Astrocyte (in vitro differentiated cells and primary cell): Measurements from ENCODE around the gene CAPN3. TPM values are rescaled to one million over a fixed set of nuclear protein-coding genes. Genes with fewer than 3 reads are reported as not detected.

ENCODE experiments used
- DNase-seq: peaks from one replicate; pipeline ENCODE4 v3.0.0-alpha.2; 2010; ENCODE audit warnings: low read depth
- FAIRE-seq: peaks from 2 replicates; lab custom pipeline; 2011; peaks lifted over from hg19 to GRCh38; lab: Jason Lieb, UNC
- H2AFZ ChIP-seq: 2 replicates; pipeline ENCODE4 v1.6.0; 2012; ENCODE audit warnings: low read depth, low read length, inconsistent platforms
- H3K27ac ChIP-seq: 2 replicates; pipeline ENCODE4 v1.5.1; 2011; ENCODE audit warnings: low read depth, low read length, inconsistent platforms
- H3K27me3 ChIP-seq: 2 replicates; pipeline ENCODE4 v1.6.0; 2011; ENCODE audit warnings: low read length, inconsistent platforms; ENCODE audit not compliant: insufficient read depth
- H3K36me3 ChIP-seq: 2 replicates; pipeline ENCODE4 v1.5.1; 2011; ENCODE audit warnings: low read length, inconsistent platforms; ENCODE audit not compliant: insufficient read depth
- H3K4me1 ChIP-seq: 2 replicates; pipeline ENCODE4 v1.5.1; 2011; ENCODE audit warnings: low read length, inconsistent platforms; ENCODE audit not compliant: insufficient read depth
- H3K4me2 ChIP-seq: 2 replicates; pipeline ENCODE4 v1.6.0; 2012; ENCODE audit warnings: low read length, inconsistent platforms
- H3K4me3 ChIP-seq: 2 replicates; pipeline ENCODE4 v1.5.1; 2011; ENCODE audit warnings: low read depth, mild to moderate bottlenecking, low read length, inconsistent platforms; ENCODE audit not compliant: insufficient read depth
- H3K79me2 ChIP-seq: 2 replicates; pipeline ENCODE4 v1.6.0; 2012; ENCODE audit warnings: mild to moderate bottlenecking, low read length, inconsistent platforms; ENCODE audit not compliant: insufficient read depth
- H3K9ac ChIP-seq: 2 replicates; pipeline ENCODE4 v1.6.0; 2012; ENCODE audit warnings: mild to moderate bottlenecking, low read length, inconsistent platforms
- H3K9me3 ChIP-seq: 2 replicates; pipeline ENCODE4 v1.5.1; 2012; ENCODE audit warnings: low read depth, mild to moderate bottlenecking, low read length, inconsistent platforms; ENCODE audit not compliant: insufficient read depth
- H4K20me1 ChIP-seq: 2 replicates; pipeline ENCODE4 v1.6.0; 2012; ENCODE audit warnings: low read length, inconsistent platforms; ENCODE audit not compliant: insufficient read depth
- H3K27ac Mint-ChIP-seq: one replicate; pipeline ENCODE4 v1.8.0; 2021; ENCODE audit warnings: mild to moderate bottlenecking, mixed read lengths; ENCODE audit not compliant: unreplicated experiment
- H3K27me3 Mint-ChIP-seq: one replicate; pipeline ENCODE4 v1.8.0; 2021; ENCODE audit warnings: low read depth, mixed read lengths; ENCODE audit not compliant: unreplicated experiment
- H3K36me3 Mint-ChIP-seq: one replicate; pipeline ENCODE4 v1.8.0; 2021; ENCODE audit warnings: low read depth, mixed read lengths; ENCODE audit not compliant: unreplicated experiment
- H3K4me1 Mint-ChIP-seq: one replicate; pipeline ENCODE4 v1.8.0; 2021; ENCODE audit warnings: low read depth, mixed read lengths; ENCODE audit not compliant: unreplicated experiment
- H3K4me3 Mint-ChIP-seq: one replicate; pipeline ENCODE4 v1.8.0; 2021; ENCODE audit warnings: mild to moderate bottlenecking, moderate library complexity, mixed read lengths; ENCODE audit not compliant: unreplicated experiment
- H3K9me3 Mint-ChIP-seq: one replicate; pipeline ENCODE4 v1.8.0; 2021; ENCODE audit warnings: mild to moderate bottlenecking, mixed read lengths; ENCODE audit not compliant: unreplicated experiment
- EZH2 ChIP-seq: IDR thresholded peaks from 2 replicates; pipeline ENCODE4 v1.6.1; 2012; ENCODE audit warnings: mild to moderate bottlenecking, low read length, inconsistent platforms; ENCODE audit not compliant: insufficient read depth
- total RNA-seq: library from RNA; stranded (reverse); gene quantifications from 2 replicates; pipeline ENCODE4 v1.2.1, GENCODE V29; 2021
- TF ChIP-seq, protein P1 (sequence below): IDR thresholded peaks from 2 replicates; pipeline ENCODE4 v1.5.1; 2011; ENCODE audit warnings: low read depth, mild to moderate bottlenecking, inconsistent platforms, low read length, moderate library complexity; ENCODE audit not compliant: insufficient read depth

The CAPN3 gene
- total RNA-seq, 1 donor from 2014 or later: 0.57 TPM

DNA sequence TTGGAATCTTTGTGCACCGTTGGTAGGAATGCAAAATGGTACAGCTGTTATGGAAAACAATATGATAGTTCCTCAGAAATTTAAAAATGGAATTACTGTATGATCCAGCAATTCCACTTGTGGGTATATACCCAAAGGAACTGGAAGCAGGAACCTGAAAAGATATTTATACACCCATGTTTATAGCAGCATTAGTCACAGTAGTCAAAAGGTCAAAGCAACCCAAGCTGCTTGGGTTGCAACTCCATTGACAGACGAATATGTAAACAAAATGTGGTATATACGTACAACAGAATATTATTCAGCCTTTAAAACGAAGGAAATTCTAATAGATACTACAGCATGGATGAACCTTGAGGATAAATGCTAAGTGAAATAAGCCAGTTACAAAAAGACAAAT, 35.0 kb upstream of the CAPN3 start:
- no peak overlapping the region for H3K4me3 Mint-ChIP-seq
- Histone ChIP-seq H3K27me3 (no peaks in the 10 kb centered on the region), H3K4me2 (no peak overlapping the region), H3K9ac (no peak overlapping the region), H3K79me2 (no peaks in the 10 kb centered on the region), H3K27ac (no peak overlapping the region), H4K20me1 (no peaks in the 10 kb centered on the region), H2AFZ (no peak overlapping the region), H3K36me3 (no peaks in the 10 kb centered on the region), H3K9me3 (no peaks in the 10 kb centered on the region), H3K4me3 (no peak overlapping the region), H3K4me1 (no peaks in the 10 kb centered on the region)
- H3K9me3 Mint-ChIP-seq: no peaks in the 10 kb centered on the region
- H3K36me3 Mint-ChIP-seq: peaks cover 4% of the 10 kb centered on the region
- TF ChIP-seq EZH2: no peak
- TF ChIP-seq, protein P1, sequence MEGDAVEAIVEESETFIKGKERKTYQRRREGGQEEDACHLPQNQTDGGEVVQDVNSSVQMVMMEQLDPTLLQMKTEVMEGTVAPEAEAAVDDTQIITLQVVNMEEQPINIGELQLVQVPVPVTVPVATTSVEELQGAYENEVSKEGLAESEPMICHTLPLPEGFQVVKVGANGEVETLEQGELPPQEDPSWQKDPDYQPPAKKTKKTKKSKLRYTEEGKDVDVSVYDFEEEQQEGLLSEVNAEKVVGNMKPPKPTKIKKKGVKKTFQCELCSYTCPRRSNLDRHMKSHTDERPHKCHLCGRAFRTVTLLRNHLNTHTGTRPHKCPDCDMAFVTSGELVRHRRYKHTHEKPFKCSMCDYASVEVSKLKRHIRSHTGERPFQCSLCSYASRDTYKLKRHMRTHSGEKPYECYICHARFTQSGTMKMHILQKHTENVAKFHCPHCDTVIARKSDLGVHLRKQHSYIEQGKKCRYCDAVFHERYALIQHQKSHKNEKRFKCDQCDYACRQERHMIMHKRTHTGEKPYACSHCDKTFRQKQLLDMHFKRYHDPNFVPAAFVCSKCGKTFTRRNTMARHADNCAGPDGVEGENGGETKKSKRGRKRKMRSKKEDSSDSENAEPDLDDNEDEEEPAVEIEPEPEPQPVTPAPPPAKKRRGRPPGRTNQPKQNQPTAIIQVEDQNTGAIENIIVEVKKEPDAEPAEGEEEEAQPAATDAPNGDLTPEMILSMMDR: no peak
- FAIRE-seq (no peak), DNase-seq (no peak)
- no peaks in the 10 kb centered on the region for H3K27me3 Mint-ChIP-seq
- no peak overlapping the region for H3K27ac Mint-ChIP-seq
- H3K4me1 Mint-ChIP-seq: no peaks in the 10 kb centered on the region

- FAIRE-seq: no peak
Measured at GRCh38 chr15:42329161-42329560, 30.1 kb upstream of the CAPN3 start.

GRCh38 chr15:42329992-42330391, 29.3 kb upstream of the CAPN3 start:
- H3K4me2 ChIP-seq: no peak overlapping the region
- no peak overlapping the region for H3K27ac Mint-ChIP-seq
- no peak overlapping the region for H2AFZ ChIP-seq
- no peaks in the 10 kb centered on the region for H3K27me3 ChIP-seq
- no peaks in the 10 kb centered on the region for H4K20me1 ChIP-seq
- H3K4me1 Mint-ChIP-seq: peaks cover 7% of the 10 kb centered on the region
- no peaks in the 10 kb centered on the region for H3K36me3 ChIP-seq
- H3K4me3 ChIP-seq: no peak overlapping the region
- DNase-seq (no peak), FAIRE-seq (no peak)
- H3K27me3 Mint-ChIP-seq: no peaks in the 10 kb centered on the region
- H3K9me3 ChIP-seq: no peaks in the 10 kb centered on the region
- H3K79me2 ChIP-seq: no peaks in the 10 kb centered on the region
- peaks cover 3% of the 10 kb centered on the region for H3K36me3 Mint-ChIP-seq
- H3K9me3 Mint-ChIP-seq: peaks cover 3% of the 10 kb centered on the region
- no peak overlapping the region for H3K4me3 Mint-ChIP-seq
- no peak overlapping the region for H3K9ac ChIP-seq
- H3K27ac ChIP-seq: no peak overlapping the region
- TF ChIP-seq EZH2: no peak
- TF ChIP-seq, protein P1: no peak
- H3K4me1 ChIP-seq: no peaks in the 10 kb centered on the region

More at GRCh38 chr15:42329161-42329560, 30.1 kb upstream of the CAPN3 start:
- Histone ChIP-seq H3K4me2 (no peak overlapping the region), H3K4me1 (no peaks in the 10 kb centered on the region), H3K9me3 (no peaks in the 10 kb centered on the region), H3K9ac (no peak overlapping the region), H3K27me3 (no peaks in the 10 kb centered on the region), H3K36me3 (no peaks in the 10 kb centered on the region), H2AFZ (no peak overlapping the region), H3K4me3 (no peak overlapping the region), H4K20me1 (no peaks in the 10 kb centered on the region), H3K79me2 (no peaks in the 10 kb centered on the region), H3K27ac (no peak overlapping the region)
- Mint-ChIP-seq H3K9me3 (no peaks in the 10 kb centered on the region), H3K27me3 (no peaks in the 10 kb centered on the region), H3K4me1 (peaks cover 7% of the 10 kb centered on the region), H3K4me3 (no peak overlapping the region), H3K27ac (no peak overlapping the region), H3K36me3 (no peaks in the 10 kb centered on the region)
- DNase-seq: no peak
- TF ChIP-seq, protein P1: no peak
- TF ChIP-seq EZH2: no peak
